Stimulated activated CD4-positive, alpha-beta T cell treated with anti-CD3 and anti-CD28 coated beads, Interleukin-4, amount 100 ng/mL, for 48 hours (primary cell): ENCODE measurements around the gene L1TD1.
"Not testable (repeated sequence)": the region's sequence is repeated elsewhere in the genome, so short reads cannot be mapped to it uniquely, and the experiment has no call there.

Experiments used
- DNase-seq, 2 donors: peaks; one replicate each; pipeline ENCODE4 v3.0.0-alpha.2; 2020; ENCODE audit warnings: low read depth in 2 of 2

L1TD1 gene

GRCh38 chr1:62198069-62198780 lies 3.6 kb downstream of the L1TD1 start:
- DNase-seq = no peak

GRCh38 chr1:62198781-62199125 lies 4.1 kb downstream of the L1TD1 start:
- DNase-seq = no peak

GRCh38 chr1:62207187-62207586 lies 12.5 kb downstream of the L1TD1 start:
- DNase-seq = no peak

GRCh38 chr1:62208087-62208486 lies 13.4 kb downstream of the L1TD1 start:
- DNase-seq = no peak

GRCh38 chr1:62208970-62209369 lies 14.3 kb downstream of the L1TD1 start:
- DNase-seq = no peak

- no peak for DNase-seq
Measured at GRCh38 chr1:62209931-62210595, 15.4 kb downstream of the L1TD1 start.

GRCh38 chr1:62210960-62211359 lies 16.3 kb downstream of the L1TD1 start:
- DNase-seq = no peak

GRCh38 chr1:62212411-62212810 lies 17.8 kb downstream of the L1TD1 start:
- no peak for DNase-seq

GRCh38 chr1:62213075-62213914 lies 18.6 kb downstream of the L1TD1 start:
- no peak for DNase-seq

- no peak for DNase-seq
Measured at GRCh38 chr1:62218604-62219003, 24.0 kb downstream of the L1TD1 start.

- not testable (repeated sequence) for DNase-seq
Measured at GRCh38 chr1:62220456-62220855, 25.8 kb downstream of the L1TD1 start.

GRCh38 chr1:62221171-62221570 lies 26.5 kb downstream of the L1TD1 start:
- no peak for DNase-seq

- DNase-seq = no peak
Measured at GRCh38 chr1:62222321-62222720, 27.7 kb downstream of the L1TD1 start.

GRCh38 chr1:62224182-62224581 lies 29.5 kb downstream of the L1TD1 start:
- no peak for DNase-seq

GRCh38 chr1:62227496-62227895 lies 32.8 kb downstream of the L1TD1 start:
- DNase-seq = no peak

- DNase-seq = no peak
Measured at GRCh38 chr1:62228136-62228882, 33.7 kb downstream of the L1TD1 start.

- no peak for DNase-seq
Measured at GRCh38 chr1:62228883-62229187, 34.2 kb downstream of the L1TD1 start.

GRCh38 chr1:62229468-62229867 lies 34.8 kb downstream of the L1TD1 start:
- DNase-seq = no peak

- no peak for DNase-seq
Measured at GRCh38 chr1:62229932-62230331, 35.3 kb downstream of the L1TD1 start.

- no peak for DNase-seq
Measured at GRCh38 chr1:62230718-62231117, 36.1 kb downstream of the L1TD1 start.

- DNase-seq = no peak
Measured at GRCh38 chr1:62232871-62233278, 38.2 kb downstream of the L1TD1 start.

GRCh38 chr1:62233926-62234450 lies 39.3 kb downstream of the L1TD1 start:
- DNase-seq = no peak
